Activated gamma-delta T cell treated with Interleukin-2 at 50 U/mL for 16 hours (primary cell): ENCODE results near the gene NAA10.

Source experiments
- DNase-seq: peaks from one replicate; pipeline ENCODE4 v3.0.0-alpha.2; 2020

Gene NAA10

DNA sequence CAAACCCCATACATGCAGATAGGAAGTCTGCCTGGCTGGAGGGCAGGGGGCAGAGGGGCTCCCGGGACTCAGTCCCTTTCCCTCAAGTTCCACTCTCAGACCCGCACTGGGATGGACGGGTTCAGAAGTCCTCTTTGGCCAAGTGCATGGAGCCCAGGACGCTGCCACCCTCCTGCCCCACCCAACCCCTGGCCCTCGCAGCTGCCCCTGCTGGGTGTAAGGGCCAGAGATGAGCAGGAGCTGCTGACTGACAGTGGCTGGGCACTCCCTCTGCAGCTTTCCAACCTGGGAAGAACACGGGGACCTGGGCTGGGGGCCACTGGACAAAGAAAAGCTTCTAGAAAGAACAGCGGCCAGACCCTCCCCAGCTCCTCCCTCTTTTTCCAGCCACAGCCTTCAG is 52.3 kb downstream of the NAA10 start:
- DNase-seq, result no peak

- no peak for DNase-seq
Observed at GRCh38 chrX:153882086-153882498, 52.7 kb downstream of the NAA10 start.

- DNase-seq, result no peak
Observed at GRCh38 chrX:153881281-153881680, 53.6 kb downstream of the NAA10 start.

DNA sequence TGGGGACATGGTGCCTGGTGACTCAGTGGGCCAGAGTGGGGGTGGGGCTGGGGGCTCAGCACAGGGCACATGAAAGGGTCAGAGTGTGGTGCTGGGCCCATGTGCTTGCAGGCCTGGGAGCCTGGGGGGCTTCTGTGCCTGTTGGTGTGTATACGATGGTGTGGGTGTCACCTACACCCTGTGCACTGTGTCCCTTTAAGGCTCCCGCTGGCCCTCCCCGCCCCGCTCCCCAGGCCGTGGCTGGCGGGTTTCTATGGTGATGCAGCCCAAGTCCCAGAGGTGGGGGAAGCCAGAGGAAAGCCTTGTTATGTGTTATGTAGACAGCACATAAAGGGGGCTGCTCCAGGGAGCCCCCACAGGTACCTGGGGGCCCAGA is 54.4 kb downstream of the NAA10 start:
- no peak for DNase-seq

DNA sequence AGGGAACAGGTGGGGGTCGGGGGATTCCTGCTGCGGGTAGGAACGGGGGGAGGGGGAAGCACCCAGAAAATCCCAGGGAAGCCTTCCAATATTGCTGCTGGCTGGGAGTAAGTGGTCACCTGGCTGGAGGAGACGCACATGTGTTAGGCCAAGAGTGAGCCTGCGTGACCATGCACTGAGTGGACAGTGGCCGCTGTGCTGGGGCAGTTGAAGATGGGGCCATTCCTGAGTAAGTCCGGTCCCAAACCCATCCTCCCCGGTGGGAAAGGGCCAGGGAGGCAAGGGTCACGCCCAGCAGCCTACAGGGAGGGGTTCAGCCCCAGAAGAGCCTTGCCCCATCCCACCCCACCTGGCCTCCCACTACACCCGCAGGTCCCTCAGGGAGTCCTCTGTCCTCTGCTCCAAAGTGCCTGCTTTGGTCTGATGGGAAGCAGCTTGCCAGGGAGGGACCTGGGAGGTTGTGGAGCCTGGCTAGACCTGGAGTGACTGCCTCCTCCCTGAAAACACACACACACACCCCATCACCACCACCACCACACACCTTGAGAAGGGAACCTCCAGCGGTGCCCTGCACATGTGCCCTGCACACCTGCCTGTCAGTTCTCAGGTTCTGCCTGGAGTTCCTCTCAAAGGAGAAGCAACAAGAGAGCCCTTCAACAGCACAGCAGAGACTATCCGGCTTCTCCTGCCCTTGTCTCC is 54.9 kb downstream of the NAA10 start:
- DNase-seq, result no peak
